ENCODE data around the gene DNAJC27.

GRCh38 chr2:24986372-24986771 lies 14.6 kb upstream of the DNAJC27 start:
- TF ChIP-seq CTCF (IDR thresholded peaks at IDR 0.05) (no peak), POLR2A (IDR thresholded peaks at IDR 0.05) (no peak)

Data from esophagus squamous epithelium (tissue), 4 donors.